ELF-1 (cell line): ENCODE results near the gene RFTN2.

Experiments used
- DNase-seq: peaks from one replicate; pipeline ENCODE4 v3.0.0-alpha.2; 2016; ENCODE audit warnings: low read depth, low spot score

Gene RFTN2

GRCh38 chr2:197548582-197548981 lies 126.8 kb downstream of the RFTN2 start:
- DNase-seq: no peak

- DNase-seq: no peak
These were observed 128.1 kb downstream of the RFTN2 start for GRCh38 chr2:197547163-197547900.

GRCh38 chr2:197543206-197543605 lies 132.2 kb downstream of the RFTN2 start:
- no peak for DNase-seq

- DNase-seq: no peak
These were observed 135.7 kb downstream of the RFTN2 start for GRCh38 chr2:197539734-197540133.

GRCh38 chr2:197538412-197538811 lies 137.0 kb downstream of the RFTN2 start:
- no peak for DNase-seq
